GM10847 (cell line): Measurements from ENCODE around the gene RPL18.

Experiments
- POLR2A ChIP-seq: IDR thresholded peaks from 2 replicates; pipeline ENCODE4 v1.6.1; 2011; ENCODE audit not compliant: insufficient read length; ENCODE audit errors: extremely low read depth

RPL18 gene

DNA sequence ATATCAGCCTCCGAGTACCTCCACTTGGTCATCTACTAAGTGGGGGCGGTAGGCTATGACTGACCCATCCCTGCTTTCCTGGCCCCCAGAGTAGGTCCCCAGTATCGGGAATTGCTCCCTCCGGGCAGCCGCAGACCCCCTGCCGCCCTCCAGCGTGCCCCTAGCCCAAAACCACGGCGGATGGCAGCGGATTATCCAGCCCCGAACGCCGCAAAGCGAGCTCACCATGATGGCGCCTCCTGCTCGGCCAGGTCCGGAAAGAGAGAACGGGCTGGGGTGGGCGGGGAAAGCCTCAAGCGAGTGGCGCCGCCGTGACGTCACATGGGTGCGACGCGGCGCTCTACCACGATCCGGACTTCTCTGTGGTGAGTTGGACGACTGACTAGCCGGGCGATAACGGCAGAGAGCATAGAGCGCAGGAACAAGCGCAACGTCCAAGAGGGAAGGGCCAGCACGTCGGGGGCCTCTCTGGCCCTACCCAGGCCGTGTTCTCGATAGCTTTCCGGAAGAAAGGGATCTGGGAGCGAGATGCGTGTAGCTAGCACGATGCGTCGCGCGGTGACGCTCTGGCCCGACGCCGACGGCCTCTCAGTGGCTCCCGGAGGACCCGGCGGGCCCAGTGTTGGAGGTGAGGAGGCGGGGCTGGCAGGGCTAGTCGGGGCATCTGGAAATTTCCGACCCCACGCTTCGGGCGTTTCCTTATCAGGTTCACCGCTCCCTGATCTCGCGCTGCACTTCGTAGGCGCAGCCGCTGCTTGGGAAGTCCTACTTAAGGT lies at the start of gene RPL18, which contains the start of gene SPHK2:
TSS of gene RPL18 (minus strand) at position 263 of the 776 bp plus-strand sequence. CDS start at position 228, 35 bp downstream.
TSS of gene SPHK2 (plus strand) at position 591 of the 776 bp plus-strand sequence. CDS start 1,009 bp downstream, outside the sequence.
- peak; percentile 99 for TF ChIP-seq POLR2A

DNA sequence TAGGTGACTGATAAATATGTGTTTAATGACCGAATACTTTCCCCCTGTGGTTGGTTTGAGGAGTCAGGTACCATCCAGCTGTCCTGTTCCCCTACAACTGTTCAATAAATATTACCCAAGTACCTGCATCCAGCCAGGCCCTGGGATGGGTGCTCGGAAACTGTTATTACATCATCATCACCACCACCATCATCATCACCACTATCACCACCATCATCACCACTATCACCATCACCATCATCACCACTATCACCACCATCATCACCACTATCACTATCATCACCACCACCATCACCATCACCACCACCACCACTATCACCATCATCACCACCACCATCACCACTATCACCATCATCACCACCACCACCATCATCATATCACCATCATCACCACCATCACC lies 49.8 kb upstream of the RPL18 start:
- no peak for TF ChIP-seq POLR2A

DNA sequence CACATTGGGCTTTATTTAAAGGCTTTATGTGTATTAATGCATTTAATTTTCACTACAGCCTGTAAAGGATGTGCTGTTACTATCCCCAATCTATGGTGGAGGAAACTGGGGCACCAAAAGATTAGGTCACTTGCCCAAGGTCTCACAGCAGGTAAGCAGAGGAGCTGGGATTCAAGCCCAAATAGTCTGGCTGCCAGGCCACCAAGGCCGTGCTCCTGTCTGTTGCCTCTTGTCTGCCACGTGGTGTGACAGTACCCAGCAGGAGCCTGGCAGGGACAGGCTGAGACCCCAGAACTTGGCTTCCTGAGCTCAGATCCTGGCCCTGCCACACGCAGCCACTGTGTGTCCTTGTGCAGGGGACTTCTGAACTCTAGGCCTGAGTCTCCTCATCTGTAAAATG lies 49.4 kb upstream of the RPL18 start:
- no peak for TF ChIP-seq POLR2A

DNA sequence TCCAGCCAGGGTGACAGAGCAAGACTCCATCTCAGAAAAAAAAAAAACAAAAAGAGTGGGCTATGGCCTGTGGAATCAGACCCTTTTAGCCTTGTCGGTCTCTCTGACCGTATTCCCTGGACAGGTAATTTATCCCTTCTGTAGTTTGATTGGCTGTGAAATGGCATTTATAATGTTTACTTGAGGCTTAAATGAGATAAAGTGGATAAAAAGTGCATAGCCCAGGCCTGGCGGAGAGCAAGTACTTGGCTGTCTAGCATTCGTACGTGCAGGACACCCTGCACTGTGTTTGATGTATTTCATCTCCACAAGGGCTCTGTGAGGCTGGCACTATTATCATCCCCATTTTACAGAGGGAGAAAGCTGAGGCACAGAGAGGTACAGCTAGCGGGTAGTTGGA lies 46.8 kb upstream of the RPL18 start:
- no peak for TF ChIP-seq POLR2A

DNA sequence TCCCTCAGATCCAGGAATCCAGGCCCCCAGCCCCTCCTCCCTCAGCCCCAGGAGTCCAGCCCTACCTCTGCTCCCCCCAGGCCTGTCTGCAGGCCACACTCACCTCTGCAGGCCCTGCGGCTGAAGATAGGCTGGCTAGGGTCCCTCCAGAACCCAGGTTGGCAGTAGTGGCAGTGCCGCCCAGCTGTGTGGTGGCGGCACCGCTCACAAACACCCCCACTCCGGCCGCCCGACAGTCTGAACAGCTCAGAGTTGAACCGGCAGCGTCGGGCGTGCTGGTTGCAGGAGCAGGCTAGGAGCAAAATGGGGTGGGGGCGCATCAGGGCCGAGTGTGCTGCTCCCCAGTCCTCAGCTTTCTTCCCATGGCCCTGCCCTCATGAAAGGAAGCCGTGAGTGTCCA lies 45.5 kb upstream of the RPL18 start:
- no peak for TF ChIP-seq POLR2A

DNA sequence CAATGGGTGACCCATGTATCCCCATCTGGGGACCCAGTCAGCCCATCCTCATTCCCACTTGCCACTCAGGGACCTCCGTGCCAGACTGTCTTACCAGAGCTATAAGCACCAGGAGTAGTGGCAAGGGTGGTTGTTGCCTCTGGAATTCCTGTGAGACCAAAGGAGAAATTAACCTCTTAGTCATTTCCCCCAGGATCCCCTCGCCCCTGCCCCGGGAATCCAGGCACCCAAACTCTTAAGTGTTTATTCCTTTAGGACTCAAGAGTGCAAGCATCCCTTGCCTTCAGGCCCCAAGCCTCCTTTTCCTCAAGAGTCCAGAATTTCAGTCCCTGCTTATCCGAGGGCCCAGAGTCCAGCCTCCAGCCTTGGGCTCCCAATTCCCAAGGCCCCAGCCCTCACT lies 44.7 kb upstream of the RPL18 start:
- no peak for TF ChIP-seq POLR2A

DNA sequence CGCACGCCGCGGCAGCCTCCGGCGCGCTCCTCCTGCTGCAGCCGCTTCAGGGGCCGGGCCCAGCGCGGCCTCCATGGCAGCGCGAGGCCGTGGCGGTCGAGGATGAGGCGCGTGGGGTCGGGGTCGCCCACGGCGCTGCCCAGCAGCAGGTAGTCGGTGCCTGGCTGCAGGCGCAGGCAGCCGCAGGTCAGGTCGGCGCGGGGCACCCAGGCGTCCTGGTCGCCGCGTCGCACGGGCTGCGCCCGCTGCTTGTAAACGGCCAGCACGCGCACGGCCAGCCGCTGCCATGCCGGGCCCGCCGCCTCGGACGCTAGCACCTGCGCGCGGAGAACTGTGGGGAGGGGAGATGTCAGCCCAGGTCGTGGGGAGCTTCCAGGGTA lies 42.7 kb upstream of the RPL18 start:
- TF ChIP-seq POLR2A = no peak

DNA sequence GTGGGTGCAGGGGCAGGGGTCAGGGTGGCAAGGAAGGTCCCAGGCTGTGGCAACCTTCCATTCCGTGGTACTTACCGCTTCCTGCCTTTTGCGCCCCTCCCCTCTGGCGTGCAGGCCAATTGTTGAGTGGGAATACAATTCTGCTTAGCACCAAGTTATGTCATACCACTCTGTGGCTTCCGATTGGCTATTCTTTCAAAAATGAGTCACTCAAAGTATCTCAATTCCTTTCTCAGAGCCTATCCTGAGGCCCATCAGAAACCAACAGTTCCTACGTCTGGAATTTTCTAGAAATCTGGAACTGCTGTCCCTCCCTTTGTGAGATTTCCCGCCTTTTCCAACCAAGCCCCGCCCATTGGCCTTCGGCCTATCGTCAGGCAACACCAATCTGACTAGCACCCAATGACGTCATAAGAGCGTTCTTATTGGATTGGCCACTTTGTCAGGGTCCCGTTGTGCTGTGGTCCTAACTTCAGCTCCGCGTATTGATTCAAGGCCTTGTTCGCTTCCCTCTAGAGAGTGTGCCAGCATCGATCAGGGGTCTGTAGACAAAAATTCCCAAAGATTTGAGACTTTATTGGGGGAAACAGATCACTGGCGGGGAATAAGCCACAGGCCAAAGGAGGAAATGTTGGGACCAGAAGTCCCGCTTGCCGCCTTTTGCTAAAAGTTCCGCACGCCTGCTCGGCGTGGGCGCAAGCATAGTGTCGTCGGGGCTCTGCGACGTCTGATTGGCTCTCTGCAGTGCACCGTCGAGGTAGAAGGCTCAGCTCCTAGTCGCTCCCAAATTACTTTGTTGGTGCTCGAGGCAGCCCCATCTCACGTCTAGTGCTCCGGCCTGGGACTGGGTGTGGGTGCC lies 42.1 kb upstream of the RPL18 start:
- TF ChIP-seq POLR2A = no peak

DNA sequence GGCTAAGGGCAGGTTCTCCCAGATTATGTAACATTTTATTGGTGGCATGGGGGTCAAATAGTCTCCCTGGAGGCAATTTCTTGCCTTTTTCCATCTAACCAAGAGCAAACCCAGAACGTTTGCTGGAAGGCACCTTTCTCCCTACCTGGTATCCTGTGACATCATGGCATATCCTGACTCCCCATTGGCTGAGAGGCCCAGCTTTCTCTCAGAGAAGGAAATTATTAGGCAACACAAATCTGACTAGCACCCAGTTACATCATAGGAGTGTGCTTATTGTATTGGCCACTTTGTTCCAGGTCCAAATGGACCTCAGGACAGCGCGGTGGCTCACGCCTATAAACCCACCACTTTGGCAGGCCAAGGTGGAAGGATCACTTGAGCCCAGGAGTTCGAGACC lies 40.8 kb upstream of the RPL18 start:
- TF ChIP-seq POLR2A = no peak

DNA sequence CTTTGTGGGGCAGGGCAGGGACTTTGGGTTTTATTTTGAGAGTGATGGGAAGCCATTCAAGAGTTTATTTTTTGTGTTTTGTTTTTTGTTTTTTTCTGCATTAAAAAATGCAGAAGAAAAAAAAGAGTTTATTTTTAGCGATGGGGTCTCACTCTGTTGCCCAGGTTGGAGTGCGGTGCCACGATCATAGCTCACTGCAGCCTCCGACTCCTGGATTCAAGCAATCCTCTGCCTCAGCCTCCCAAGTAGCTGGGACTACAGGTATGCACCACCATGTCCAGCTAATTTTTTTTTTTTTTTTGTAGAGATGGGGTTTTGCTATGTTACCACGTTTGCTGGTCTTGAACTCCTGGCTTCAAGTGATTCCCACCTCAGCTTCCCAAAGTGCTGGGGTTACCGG lies 39.5 kb upstream of the RPL18 start:
- TF ChIP-seq POLR2A = no peak

DNA sequence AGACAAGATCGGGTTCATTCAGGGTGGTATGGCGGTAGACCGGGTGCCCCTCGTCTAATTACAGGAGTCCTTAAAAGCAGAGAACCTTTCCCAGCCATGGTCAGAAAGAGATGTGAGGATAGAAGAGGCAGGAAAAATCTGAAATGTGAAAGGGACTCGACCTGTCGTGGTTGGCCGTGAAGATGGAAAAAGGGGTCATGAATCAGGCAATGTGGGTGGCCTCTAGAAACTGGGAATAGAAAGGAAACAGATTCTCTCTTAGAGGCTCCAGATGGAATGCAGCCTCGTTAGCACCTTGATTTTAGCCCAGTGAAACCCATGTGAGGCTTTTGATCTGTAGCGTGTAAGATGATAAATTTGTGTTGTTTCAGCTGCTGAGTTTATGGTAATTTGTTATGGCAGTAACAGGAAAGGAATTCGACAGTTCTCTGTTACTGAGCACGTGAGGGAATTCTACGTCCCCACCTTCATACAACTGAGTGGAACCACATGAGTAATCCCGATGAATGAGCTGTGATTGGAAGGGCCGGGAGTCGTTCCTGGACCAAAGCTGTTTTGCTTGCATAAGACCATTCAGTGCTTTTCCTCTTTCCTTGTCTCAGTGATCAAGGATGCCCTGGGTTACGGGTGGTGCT lies 38.0 kb upstream of the RPL18 start:
- no peak for TF ChIP-seq POLR2A

DNA sequence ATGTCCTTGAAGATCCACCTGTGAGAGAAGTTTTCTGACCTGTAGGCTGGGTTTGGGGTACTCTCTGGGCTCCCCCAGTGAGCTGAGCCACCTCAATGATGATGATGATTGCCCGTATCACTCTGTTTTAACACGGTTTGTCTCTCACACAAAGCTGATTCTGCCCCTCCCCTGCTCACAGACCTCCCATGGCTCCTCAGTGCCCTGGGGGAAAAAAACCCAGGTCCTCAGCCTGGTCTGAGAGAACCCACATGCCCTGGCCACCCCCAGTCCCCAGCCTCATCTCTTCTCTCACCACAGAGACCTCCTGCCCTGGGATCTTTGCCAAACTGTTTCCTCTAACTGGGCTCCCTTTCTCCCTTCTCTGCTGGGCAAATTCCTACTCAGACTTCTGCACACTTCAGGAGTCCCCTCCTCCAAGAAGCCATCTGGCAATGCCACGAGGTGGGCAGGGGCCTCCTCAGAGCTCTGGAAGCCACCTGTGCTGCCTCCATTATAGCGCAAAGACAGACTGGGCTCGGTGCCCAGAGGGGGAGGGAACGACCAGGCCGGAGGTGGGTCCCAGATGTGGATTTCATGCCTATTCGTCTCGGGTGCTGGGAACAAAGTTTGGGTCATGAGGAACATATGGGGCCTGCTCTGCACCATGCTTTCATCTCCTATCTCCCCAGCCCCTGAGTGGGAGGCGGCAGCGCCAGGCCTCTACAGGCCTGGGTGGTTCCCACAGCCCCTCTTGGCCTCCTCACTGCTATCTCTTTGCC lies 35.5 kb upstream of the RPL18 start:
- no peak for TF ChIP-seq POLR2A

DNA sequence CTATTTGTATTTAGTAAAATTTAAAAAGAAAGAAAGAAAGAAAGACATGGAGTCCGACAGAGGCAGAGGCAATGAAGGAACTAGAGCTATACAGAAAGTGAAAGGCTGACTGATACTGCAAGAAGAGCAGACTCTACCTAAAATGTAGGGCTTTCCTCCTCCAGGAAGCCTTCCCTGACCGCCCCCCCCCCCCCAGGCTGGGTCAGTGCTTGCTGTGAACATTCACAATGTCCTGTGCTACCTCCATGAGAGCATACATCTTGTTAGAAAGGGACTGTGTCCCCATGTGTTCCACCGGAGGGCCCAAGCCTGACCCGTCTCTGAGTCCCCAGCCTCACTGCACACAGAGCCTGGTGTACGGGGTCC lies 32.7 kb upstream of the RPL18 start:
- TF ChIP-seq POLR2A = no peak

DNA sequence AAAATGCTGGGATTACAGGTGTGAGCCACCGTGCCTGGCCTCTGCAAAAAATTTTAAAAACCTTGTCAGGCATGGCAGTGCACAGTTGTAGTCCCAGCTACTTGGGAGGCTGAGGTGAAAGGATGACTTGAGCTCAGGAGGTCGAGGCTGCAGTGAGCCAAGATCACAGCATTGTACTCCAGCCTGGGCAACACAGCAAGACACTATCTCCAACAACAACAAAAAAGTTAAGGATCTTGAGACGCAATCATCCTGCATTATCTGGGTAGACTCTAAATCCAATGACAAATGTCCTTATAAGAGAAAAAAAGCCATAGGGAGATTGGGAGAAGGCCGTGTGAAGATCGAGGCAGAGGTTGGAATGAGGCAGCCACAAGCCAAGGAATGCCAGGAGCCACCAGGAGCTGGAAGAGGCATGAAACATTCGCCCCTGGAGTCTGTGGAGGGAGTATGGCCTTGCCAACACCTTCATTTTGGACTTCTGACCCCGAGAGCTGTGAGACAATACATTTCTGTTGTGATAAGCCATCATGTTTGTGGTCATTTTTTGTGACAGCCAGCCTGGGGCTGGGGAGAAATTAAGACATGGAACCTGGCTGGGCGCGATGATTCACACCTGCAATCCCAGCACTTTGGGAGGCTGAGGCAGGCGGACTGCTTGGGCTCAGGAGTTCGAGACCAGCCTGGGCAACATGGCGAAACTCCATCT lies 32.1 kb upstream of the RPL18 start:
- no peak for TF ChIP-seq POLR2A

DNA sequence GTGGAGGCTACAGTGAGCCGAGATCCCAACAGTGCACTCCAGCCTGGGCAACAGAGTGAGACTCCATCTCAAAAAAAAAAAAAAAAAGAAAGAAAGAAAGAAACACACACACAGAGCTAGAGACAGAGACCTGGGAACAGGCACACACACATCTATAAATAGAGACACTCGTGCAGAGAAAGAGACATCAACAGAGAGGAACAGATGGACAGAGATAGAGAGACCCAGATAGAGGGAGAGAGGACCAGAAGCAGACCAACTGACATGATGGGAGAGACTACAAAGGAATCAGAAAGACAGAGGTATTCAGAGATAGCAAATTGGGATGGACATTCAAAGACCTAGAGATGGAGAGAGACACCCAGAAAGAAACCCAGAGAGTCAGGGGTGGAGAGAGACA lies 29.2 kb upstream of the RPL18 start:
- TF ChIP-seq POLR2A = no peak

DNA sequence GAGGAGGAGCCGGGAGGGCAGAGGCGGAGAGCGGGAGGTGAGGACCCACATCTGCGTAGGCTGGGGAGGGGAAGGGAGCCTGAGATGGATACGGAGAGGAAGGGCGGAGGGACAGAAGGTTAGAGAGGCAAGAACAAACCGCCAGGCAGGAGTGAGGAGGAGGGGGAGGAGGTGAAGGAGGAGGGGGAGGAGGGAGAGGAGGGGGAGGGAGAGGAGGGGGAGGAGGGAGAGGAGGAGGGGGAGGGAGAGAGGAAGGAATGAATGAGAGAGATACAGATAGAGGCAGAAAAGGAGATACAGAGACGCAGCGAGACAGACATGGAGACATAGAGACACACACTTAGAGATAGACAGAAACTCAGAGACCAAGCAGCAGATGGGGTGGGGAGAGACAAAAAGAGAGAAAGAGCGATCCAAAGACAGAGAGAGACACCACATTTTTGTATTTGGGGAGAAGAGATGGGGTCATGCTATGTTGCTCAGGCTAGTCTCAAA lies 27.8 kb upstream of the RPL18 start:
- TF ChIP-seq POLR2A = peak; percentile 20
